NCI-H2107 (cell line): ENCODE data around the gene PDAP1.
"Not testable (repeated sequence)": the region's sequence is repeated elsewhere in the genome, so short reads cannot be mapped to it uniquely, and the experiment has no call there.

Experiments used
- DNase-seq: peaks from one replicate; lab custom pipeline; 2025; lab: John Stamatoyannopoulos, UW

The PDAP1 gene

DNA sequence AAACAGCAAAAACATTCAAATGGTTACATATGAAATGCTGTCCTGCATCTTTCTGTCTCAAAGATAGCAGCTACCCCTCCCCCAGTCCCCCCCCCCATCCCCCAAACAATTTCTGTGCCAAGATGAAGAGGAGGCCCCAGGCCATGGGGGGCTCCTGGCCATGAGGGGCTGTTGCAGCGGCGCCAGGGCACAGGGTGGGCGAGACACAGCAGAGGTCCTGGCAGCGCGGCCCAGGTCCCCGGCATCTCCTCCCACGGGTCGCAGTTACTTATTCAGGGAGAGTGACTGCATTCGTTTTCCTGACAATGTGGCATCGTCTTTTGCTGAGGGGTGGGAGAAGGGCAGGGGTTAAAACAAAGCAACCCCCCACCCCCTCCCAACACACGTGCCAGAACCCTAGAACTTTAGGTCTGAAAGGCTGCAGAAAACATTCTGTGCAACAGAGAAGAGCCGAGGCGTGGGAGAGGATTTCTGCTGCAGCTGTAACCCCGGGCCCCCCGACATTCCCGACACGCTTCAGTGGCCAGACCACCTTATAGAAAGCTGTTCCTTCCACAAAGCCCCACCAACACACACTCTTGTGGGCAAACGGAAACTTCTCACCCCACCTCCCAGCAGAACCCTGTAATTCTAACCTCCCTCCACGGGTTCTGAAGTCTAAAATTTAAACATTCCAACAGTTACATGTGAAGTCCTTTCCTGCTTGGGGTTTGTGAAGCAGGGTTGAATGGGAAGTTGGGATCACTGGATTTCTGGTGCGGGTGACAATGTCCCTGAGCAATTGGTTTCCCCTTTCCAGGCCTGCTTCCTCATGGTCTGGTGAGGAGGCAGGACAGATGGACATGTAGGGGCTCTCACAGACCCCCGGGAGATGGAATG lies 11.7 kb downstream of the PDAP1 start:
- no peak for DNase-seq

DNA sequence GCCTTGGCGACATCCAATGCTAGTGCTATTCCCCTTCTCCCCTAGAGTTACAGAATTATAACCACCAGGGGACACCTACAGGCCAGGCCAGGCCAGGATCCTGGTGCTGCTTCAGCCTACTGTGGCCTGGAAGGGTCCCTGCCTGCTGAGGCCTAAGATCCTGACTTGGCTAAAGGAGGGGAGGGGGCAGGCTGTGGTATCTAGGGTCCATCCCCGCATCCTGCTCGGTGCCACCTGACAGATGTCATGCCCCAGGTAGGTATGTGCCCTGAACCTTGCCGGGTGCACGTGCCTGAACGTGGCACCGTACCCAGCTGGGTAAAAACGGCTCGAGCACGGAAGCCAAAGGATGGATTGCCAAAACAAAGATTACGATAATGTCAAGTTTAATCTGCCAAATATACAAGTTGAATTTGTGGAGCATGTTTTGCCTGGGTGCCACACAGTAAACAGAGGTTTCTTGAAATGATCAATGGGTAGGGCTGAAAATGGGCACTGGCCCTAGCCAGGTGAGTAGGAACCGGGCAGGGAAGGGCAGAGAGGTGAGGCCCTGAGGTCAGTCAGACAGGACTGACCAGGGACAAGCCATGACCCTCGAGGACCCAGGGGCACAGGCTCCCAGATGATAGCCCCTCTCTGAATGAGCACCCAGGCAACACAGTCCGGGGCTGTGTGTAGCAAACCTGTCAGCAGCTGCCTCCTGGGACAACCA lies 12.6 kb downstream of the PDAP1 start:
- no peak for DNase-seq

DNA sequence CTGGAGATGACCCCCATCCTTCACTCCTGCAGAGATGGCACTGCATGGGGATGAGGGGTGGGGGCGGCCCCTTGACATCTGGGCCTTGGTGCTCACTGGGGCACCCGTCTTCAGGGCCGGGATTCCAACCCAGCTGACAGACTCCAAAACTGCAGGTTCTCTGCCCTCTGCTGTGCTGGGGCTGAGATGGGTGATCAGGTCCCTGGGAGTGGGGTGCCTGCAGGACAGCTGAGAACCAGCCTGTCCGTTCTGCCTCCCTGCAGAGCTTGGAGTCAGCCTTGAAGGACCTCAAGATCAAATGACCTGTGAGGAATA lies 14.3 kb downstream of the PDAP1 start:
- DNase-seq: no peak

DNA sequence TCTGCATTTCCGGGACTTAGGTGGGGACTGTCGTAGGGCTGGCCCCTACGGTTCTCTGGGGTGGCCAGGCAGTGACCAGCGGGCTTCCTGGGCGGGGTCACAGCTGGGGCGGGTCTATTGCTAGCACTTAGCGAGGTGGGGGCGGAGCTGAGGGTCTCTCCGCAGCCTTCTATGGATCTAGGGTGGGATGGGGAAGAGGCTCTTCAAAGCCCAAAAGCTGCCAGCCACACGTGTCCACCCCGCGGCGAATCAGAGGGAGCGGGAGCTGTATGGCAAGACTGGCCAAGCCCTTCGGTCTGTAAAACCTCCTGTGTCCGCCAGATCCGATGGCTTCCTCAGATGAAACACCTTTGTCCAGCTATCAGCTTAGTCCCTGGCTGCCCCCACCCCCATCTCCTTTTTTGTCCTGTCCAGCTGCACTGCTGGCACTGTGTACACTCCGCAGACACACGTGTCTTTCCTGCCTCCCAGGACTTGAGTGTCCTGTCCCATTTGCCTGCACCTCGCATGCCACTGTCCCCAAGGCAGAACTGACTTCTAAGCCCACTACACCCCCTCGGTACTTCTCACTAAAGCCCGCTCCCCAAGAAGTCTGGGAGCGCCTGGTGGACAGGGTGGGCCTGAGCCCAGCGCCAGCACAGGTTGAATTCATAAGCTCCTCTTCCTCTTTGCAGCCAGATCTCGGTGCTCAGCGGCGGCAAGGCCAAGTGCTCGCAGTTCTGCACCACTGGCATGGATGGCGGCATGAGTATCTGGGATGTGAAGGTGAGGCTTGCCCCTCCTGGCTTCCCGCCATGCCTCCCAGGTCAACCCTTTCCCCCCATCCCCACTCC lies 14.8 kb downstream of the PDAP1 start:
- DNase-seq: no peak

DNA sequence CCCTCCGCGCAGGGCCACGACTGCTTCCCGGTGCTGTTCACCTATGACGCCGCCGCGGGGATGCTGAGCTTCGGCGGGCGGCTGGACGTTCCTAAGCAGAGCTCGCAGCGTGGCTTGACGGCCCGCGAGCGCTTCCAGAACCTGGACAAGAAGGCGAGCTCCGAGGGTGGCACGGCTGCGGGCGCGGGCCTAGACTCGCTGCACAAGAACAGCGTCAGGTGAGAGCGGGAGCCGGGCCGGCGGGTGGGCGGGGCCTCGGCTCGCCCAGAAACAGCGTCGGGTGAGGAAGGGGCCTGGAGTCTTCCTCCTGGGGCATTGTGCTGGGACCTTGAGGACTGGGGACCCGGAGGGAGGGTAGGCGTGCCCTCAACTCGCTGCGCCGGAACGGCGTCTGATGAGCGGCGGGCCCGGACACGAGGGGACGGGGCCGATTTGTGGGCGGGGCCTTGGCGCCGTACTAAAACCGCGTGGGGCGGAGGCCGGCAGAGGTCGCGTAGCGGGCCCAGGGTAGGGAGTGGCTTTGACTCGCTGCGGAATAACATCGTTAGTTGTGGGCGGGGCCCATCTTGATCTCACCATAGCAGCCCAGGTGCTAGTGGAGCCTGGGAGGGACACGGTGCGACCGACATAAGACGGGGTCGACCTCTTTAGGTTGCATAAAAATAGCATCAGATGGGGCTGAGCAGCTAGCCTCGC lies 15.6 kb downstream of the PDAP1 start:
- DNase-seq: peak; percentile 80

DNA sequence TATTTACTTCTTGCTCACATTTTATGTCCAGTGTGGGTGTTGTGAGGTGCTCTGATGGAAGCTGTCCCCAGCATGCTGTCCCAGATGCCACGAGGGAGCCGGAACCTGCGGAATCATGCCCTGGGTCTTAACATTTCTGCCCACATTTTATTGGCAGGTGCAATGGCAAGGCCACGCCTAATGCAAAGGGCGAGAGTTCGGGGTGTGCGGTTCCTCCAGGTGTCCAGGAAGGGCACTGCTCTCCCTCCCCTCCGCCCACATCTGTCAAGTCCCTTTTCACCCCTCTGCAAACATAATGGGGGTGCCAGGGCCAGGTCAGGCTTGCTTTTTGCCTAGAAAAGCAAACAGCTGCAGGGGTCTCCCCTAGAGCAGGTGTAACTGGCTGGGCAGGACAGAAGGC lies 16.4 kb downstream of the PDAP1 start:
- no peak for DNase-seq

DNA sequence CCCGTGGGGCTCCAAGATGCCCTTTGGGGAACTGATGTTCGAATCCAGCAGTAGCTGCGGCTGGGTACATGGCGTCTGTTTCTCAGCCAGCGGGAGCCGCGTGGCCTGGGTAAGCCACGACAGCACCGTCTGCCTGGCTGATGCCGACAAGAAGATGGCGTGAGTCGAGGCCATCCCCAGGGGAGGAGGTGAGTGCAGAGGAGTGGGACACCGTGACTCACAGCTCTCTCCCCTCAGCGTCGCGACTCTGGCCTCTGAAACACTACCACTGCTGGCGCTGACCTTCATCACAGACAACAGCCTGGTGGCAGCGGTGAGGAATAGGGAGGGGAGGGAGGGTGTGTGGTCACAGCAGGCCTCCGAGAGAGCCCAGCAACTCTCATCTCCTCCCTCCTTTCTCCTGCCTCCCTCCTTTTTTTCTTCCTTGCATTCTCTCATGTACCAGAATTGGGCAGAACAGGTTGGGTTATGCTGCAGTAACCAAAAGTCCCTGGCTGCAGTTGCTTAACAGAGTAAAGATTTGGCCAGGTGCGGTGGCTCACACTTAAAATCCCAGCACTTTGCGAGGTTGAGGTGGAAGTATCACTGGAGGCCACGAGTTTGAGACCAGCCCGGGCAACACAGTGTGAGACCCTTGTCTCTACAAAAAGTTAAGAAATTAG lies 17.3 kb downstream of the PDAP1 start:
- DNase-seq: no peak

DNA sequence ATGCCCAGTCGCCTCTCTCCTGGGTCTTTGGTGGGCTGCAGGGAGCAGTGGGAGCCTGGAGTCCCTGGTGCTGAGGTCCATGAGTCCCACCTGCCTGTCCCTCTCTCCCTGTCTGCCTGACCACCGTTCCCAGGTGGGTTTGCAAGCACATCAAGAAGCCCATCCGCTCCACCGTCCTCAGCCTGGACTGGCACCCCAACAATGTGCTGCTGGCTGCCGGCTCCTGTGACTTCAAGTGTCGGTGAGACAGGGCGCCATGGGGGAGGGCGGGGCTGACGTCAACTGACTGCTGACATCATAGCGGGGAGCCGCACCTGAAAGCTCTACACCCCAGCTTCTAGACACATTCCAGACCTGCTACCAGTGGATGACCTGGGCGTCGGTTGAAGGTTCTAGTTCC lies 18.6 kb downstream of the PDAP1 start:
- no peak for DNase-seq

DNA sequence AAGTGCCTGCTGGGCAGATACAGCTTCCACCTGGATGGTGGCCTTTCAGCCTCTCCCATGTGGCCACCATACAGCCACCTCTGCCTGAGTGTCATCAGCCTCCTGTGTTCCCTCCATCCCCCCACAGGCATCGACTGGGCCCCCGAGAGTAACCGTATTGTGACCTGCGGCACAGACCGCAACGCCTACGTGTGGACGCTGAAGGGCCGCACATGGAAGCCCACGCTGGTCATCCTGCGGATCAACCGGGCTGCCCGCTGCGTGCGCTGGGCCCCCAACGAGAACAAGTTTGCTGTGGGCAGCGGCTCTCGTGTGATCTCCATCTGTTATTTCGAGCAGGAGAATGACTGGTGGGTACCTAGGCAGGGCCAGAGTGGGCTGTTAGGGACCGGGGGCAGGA lies 20.5 kb downstream of the PDAP1 start:
- DNase-seq: no peak

DNA sequence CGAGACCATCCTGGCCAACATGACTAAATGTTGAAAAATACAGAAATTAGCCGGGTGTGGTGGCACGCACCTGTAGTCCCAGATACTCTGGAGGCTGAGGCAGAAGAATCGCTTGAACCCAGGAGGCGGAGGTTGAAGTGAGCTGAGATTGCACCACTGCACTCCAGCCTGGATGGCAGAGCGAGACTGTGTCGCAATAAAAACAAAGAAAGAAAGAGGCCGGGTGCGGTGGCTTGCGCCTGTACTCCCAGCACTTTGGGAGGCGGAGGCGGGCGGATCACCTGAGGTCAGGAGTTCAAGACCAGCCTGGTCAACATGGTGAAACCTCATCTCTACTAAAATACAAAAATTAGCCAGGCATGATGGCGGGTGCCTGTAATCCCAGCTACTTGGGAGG lies 21.2 kb downstream of the PDAP1 start:
- not testable (repeated sequence) for DNase-seq

DNA sequence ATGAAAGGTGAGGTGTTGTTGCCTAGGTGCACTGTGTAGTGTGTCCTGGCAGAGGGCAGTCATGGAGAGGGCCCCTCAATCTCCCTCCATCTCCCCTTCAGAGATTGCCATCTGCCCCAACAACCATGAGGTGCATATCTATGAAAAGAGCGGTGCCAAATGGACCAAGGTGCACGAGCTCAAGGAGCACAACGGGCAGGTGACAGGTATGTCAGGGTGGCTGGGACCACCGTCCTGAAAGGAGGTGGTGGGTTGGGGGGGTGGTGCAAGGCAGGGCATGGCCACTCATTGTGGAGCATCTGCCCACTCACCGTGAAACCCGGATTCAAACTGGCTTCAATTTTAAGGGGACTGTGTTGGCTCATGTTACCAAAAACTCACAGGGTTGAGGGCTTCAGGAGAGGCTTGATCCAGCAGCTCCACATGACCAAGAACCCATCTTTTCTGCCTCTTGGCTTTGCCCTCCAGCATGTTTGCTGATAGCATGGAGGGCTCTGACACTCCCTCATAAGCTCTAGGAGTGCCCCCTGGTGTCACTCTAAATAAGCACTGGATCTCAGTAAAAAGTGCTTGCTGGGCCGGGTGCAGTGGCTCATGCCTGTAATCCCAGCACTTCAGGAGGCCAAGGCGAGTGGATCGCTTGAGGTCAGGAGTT lies 21.7 kb downstream of the PDAP1 start:
- DNase-seq: no peak

DNA sequence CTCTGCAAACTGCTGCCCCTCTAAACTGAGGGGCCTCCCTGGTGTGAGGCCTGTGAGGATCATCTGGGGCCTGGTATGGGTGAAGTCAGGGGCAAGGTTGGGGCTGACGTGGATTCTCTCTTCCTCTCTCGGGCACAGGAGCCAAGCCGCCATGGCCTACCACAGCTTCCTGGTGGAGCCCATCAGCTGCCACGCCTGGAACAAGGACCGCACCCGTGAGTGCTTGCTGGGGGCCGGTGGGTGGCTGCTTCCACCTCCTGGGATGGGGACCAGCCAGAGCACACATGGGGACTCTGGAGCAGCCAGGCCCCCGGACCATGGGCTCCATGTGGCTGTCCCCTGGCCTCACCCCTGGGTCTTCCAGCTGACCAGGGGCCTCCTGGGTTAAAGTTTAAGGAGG lies 22.8 kb downstream of the PDAP1 start:
- DNase-seq: no peak

DNA sequence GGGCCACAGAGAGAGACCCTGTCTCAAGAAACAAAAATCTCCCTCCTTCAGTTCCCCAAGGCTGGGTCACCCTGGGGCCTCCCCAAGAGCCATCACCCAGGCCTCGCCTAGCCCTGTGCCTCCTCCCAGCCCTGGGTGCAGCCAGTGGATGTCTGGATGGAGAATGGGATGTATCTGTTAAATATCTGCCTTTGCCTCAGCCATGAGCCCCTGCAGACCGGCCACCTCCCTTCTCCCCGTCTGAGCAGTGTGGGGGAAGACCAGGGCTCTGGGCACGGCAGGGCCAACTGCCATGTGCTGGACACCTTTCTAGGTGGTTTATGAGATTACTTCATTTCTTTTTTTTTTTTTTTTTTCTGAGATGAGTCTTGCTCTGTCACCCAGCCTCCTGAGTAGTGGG lies 23.9 kb downstream of the PDAP1 start:
- no peak for DNase-seq

DNA sequence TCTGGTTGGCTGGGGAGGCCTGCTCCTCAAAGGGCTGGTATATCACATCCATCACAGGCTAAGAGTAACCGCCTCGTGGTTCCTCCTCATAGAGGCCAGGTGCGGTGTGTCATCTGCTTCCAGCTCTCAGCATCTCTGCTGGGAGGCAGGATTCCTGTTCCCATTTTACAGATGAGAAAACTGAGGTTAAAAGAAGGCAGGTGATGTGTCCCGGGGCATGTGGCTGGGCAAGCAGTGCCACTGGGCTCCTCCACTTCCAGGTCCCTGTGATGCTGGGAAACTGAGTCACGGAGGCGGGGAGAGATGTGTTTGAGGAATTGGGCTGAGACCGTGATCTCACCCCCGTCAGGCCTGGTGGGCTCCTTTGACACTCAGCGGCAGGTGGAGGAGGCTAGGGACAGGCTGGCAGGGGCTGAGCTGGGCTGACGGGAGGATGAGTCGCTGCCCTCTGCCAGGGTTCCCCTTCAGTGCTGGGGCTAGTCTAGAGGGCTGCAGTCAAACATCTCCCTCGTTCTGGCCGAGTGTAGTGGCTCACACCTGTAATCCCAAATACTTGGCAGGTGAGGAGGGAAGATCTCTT lies 24.5 kb downstream of the PDAP1 start:
- no peak for DNase-seq

DNA sequence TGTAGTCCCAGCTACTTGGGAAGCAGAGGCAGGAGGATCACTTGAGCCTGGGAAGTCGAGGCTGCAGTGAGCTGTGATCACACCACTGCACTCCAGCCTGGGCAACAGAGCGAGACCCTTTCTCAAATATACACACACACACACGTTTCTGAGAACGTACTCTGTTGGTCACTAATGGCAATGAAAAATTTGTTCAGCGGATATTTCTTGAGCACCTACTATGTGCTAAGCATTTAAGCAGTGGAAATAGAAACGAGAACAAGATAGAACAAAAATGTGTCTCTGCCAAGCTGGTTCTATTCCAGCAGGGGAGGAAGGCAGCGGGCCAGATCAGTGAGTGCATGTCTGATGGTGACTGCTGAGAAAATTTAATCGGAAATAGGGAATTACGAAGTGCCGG lies 25.2 kb downstream of the PDAP1 start:
- DNase-seq: no peak

DNA sequence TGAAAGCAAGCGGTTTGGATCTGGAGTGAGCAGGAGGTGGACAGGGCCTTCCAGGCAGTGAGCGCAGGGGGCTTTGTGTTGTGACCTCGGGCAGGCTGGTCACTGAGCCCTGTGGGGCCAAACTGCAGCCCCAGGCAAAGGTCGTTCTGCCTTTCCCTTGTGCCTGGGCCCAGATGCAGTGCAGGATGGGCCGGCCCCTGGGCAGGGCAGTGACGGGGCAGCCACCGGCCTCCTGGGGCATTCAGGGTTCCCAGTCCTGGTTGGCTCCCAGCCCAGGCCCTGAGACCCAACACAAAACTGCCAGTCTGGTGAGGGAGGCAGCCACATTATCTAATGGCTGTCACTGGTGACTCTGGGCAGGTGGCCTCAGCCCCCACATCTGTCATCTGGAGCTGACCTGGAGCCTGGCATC lies 26.7 kb downstream of the PDAP1 start:
- DNase-seq: no peak

DNA sequence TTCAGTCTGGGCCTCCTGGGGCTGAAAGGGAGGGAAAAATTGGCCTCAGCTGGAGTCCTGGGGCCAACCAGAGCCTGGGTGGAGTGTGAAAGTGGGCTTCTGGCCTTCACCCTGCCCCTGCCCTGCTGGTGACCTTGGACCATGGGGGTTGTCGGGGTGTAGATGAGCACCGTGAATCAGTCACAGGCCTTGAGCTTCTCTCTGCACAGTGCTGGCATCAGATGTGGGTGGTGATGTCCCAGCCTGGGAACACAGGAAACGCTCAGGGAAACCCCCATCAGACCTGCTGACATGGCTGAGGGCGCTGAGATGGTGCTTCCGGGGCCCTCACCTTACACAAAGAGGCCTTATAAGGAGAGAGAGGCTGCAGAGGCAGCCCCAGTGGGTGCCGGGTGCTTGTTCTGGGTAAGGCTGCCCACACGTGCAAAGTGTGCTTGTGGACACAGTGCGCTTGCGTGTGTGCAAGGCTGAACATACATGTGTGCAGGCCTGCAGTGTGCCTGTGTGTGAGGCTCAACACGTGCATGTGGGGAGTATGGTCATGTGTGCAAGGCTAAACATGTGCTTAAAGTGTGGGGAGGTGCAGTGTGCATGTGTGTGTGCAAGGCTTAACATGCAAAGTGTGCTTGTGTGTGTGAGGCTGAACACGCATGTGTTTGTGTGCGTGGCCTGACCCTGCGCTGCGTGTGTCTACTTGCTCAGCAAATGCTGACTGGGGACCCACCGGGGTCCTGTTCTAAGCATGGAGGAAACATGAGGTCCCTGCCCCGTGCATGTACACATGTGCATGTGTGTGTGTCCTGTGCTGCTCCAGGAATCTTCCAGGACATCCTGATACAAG lies 27.4 kb downstream of the PDAP1 start:
- DNase-seq: no peak

DNA sequence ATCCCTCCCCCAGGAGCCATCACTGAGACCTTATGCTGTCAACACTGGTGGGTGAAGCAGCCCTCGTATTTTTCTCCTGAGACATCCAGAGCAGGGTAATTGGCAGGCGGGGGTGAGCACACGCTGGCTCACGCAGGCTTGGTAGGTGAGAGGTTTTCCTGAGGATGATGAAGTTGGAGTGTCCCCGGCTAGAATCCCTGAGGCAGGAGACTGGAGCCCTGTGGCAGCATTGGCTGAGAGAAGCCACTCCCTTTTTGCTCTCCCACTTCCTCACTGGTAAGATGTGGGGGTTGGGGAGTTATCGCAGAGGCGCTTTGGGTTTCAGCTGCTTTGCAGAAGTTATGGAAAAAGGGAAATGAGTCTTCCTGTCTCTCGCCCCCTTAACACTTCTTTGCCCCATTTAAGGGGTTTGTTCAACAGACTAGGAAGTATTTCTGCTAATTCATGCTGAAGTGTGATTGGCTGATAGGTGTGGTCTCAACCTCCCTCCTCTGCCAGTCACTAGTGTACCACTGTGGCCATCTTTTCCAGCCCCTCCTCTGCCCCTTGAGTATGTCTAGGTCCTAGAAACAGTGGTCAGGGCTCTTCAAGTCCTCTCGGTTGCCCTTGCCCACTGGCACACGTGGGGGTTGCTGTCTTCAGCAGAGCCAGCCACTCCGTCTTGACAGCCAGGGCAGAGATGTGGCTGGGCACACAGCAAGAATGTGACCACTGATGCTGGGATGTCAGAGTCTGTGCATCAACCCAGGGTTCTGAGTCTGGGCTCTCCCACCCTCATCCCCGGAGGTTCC lies 28.2 kb downstream of the PDAP1 start:
- no peak for DNase-seq

DNA sequence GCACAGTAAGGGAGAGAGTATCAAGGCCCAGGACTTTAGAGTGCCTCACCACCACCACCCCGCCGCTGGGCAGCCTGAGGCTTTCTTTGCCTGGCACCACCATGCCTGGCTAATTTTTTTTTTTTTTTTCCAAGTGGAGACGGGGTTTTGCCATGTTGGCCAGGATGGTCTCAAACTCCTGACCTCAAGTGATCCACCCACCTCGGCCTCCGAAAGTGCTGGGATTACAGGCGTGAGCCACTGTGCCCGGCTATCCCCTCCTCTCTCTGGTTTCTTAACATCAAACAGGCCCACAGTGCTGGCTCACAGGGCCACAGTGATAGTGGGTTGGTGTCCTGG lies 28.7 kb downstream of the PDAP1 start:
- DNase-seq: not testable (repeated sequence)
